IPS DF 19.7 (cell line): ENCODE data around the gene ONECUT1.
A peak's percentile ranks its signal among the peaks of the same experiment; 100 is the strongest.

Source experiments
- DNase-seq: peaks from one replicate; pipeline ENCODE4 v3.0.0-alpha.2; 2013; ENCODE audit warnings: low read depth, low spot score

The ONECUT1 gene

GRCh38 chr15:52733696-52734255 is 56.4 kb downstream of the ONECUT1 start:
- no peak for DNase-seq

DNA sequence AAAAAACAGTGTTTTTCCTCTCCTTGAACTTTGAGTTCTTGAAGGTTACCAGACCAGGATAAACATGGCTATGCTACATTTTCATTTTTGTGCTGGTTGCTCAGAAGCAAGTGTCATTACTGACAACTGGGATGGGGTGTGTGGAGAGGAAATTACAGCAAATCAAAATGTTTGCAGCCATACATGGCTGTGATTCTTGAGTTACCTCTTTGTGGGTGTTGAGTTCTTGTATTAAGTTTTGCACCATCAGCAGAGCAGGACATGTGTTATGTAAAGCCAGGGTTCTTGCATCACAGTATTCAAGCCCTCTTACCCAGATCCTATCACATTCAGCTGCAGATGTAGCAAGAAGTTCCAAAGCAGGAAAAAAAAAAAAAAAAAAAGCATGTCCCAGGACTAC is 57.0 kb downstream of the ONECUT1 start:
- DNase-seq, result no peak

- DNase-seq, result no peak
These were observed 57.6 kb downstream of the ONECUT1 start for GRCh38 chr15:52732551-52732950.

GRCh38 chr15:52731732-52732470 is 58.2 kb downstream of the ONECUT1 start:
- DNase-seq, result no peak

DNA sequence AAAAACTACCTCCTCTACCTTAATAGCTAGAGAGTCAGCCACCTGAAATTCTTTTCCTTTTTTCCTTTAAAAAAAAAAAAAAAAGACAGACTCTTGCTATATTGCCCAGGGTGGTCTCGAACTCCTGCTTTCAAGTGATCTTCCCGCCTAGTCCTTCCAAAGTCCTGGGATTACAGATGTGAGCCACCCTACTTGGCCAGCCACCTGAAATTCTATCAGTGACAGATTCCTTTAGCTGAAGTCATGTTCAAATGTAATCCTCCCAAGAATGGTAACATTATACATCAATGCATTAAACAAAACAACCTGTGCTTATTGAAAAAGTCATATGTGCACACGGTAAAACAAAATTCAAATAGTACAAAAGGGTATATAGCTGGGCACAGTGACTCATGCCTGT is 59.1 kb downstream of the ONECUT1 start:
- no peak for DNase-seq

- no peak for DNase-seq
These were observed 59.5 kb downstream of the ONECUT1 start for GRCh38 chr15:52730594-52730993.

DNA sequence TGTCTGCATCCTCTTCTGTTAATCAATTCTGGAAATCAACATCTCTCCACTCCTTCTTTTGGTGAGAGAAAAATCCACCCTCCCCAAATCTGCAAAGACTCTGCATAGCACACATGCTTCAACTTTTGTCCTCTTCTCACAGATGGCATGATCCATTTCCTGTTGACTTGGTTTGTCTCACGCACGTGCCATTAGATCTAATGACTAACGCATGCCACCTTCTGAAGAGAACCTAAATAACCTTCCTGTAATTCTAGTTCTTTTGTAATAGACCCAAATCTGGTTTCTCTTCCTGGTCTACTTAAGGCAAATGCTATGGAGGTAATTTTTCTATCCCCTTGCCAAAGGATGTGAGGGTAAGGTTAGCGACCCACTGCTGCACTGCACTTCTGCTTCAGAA is 60.0 kb downstream of the ONECUT1 start:
- no peak for DNase-seq

DNA sequence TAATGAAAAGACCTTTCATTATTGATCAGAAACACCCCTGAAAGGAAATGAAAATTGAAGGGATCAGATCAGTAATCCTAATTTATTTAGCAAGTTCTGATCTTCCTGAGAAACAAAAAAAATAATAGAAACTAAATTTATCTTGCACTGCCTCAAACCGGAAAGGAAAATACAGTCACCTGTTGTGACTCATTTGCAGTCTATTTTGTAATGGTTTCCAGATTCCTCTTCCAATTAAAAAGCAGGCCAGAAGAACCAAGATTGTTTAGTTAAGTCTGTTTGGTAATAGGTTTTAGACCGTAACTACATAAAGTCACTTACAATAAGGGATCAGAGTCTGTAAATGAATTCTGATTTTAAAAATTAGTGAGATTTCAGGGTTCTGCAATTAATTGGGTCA is 61.2 kb downstream of the ONECUT1 start:
- no peak for DNase-seq

GRCh38 chr15:52727815-52728214 is 62.3 kb downstream of the ONECUT1 start:
- DNase-seq, result no peak

- no peak for DNase-seq
These were observed 63.9 kb downstream of the ONECUT1 start for GRCh38 chr15:52726195-52726594.

- DNase-seq, result no peak
These were observed 71.6 kb downstream of the ONECUT1 start for GRCh38 chr15:52718551-52718950.

- DNase-seq, result no peak
These were observed 72.2 kb downstream of the ONECUT1 start for GRCh38 chr15:52717924-52718323.

GRCh38 chr15:52717481-52717880 is 72.7 kb downstream of the ONECUT1 start:
- no peak for DNase-seq

DNA sequence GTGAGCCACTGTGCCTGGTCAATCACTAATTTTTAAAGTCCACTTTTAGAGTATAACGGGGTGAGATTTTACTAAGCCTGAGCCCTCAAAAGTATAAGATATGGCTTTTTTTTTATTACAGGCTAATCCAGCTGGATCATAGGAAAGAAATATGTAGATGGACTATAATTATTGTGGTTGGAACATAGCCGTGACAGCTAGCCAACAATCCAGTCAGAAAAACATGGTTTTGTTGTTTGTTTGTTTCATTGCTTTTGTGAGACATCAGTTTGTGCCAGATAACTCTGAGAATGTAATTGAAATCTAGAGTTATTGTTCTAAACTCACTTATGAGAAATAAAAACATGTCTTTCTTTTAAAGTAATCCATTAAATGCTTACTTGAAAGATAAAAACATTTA is 73.6 kb downstream of the ONECUT1 start:
- DNase-seq, result no peak

DNA sequence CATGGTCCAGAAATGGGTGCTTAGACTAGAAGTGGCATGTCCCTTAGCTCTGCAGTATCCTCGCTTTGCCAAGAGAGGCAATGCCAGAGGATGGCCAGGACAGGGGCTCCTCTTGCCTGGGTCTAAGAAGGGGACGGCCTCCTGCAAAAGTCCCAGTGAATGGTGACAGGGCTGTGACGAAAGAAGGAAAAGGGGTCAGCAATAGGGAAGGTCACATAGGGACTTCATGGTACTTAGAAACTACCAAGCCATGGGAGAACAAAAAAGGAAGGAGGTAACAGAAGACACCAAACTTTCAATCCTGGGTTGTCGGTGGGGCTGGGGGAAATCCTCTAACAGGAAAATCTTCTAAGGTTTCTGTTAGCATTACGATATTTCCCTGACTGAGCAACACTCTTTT is 74.7 kb downstream of the ONECUT1 start:
- DNase-seq, result no peak

GRCh38 chr15:52714968-52715367 is 75.2 kb downstream of the ONECUT1 start:
- DNase-seq, result no peak

DNA sequence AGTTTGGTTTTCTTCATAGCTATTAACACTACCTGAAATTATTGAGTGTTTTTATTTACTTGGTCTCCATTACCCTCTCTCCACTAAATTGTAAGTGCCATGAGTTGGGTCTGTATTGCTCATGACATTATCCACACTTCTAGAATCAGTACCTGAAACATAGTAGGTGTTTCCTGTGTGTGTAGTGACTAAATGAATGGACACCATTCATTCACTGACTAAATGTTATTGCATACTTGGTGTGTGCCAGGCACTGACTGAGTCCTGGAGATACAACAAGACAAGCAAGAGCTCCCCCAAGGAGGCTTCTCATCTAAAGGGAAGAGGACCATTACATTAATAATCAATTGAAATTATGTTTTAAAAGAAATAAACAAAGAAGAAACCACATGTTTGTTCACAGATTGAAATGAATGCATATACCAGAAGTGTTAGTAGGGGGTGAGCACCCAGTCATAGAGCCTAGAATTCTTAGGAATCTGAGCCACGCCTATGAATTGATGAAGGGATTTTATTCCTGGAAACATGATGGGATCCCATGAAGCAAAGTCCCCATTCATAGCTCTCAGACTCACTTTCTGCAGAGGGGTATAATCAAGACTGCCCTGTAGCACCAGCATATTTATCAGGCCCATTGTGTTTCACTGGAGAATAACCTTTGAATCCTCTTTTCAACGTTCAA is 79.3 kb downstream of the ONECUT1 start:
- DNase-seq, result no peak

DNA sequence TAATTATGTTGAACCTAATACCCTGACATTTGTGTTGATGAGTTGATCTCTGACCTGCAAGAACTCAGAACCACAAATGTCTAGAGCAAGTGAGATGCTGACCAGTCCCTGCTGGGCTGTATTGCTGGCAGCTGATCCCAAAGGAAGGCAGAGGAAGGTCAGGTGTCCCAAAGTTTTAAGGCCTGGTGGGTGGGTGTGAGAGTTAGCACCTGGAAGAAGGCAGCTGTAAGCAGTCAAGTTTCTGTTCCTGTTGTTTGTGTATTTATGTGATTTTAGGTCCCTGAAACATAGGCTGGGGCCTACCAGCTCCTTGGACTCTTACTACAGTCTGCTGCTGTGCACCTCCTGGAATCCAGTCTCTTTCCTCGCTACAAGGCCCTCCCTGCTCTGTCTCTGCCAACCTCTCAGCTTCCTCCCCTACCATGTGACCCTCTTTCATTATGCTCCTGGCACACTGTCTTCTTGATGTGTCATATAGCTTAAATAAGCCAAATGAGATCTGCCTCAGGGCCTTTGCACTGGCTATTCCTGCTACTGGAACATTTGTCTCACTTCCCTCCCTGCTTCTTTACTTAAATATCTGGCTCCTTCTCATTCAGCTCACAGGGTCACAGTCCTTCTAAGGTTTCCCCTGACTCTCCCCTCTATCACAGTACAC is 80.0 kb downstream of the ONECUT1 start:
- no peak for DNase-seq

GRCh38 chr15:52709187-52709981 is 80.8 kb downstream of the ONECUT1 start:
- DNase-seq, result peak; percentile 69
